PFSK-1 (cell line): Measurements from ENCODE around the gene SLC48A1.

Experiments used
- POLR2AphosphoS5 ChIP-seq: IDR thresholded peaks from 2 replicates; pipeline ENCODE4 v1.6.1; 2012; ENCODE audit warnings: low read depth, mild to moderate bottlenecking, control low read depth, low read length, moderate library complexity
- SIN3A ChIP-seq: IDR thresholded peaks from 2 replicates; pipeline ENCODE4 v1.6.1; 2012; ENCODE audit warnings: mild to moderate bottlenecking, low read length, moderate library complexity, borderline replicate concordance; ENCODE audit not compliant: insufficient read depth

DNA sequence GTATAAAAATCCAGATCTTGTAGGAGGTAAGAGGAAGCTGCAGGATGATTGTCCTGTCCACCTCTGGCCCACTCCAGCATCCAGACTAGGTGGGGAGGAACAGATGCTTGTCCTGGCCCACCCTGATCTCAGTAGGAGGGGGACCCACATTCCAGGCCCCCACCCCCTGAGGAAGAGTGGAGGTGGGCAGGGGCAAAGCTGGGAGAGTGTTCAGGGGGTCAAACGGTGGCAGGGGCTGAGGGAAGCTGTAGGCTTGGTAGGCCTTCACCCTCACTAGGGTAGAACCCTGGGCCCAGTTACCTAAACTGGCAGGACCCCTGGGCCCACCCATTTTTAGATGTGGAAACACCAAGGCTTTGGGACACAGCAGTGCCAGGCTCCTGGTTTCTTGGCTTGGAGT is 4.1 kb downstream of the SLC48A1 start:
- TF ChIP-seq POLR2AphosphoS5 (no peak), SIN3A (no peak)
